ENCODE data around the gene DENND4A.
"Not testable (repeated sequence)": the region's sequence is repeated elsewhere in the genome, so short reads cannot be mapped to it uniquely, and the experiment has no call there.

Gene DENND4A

DNA sequence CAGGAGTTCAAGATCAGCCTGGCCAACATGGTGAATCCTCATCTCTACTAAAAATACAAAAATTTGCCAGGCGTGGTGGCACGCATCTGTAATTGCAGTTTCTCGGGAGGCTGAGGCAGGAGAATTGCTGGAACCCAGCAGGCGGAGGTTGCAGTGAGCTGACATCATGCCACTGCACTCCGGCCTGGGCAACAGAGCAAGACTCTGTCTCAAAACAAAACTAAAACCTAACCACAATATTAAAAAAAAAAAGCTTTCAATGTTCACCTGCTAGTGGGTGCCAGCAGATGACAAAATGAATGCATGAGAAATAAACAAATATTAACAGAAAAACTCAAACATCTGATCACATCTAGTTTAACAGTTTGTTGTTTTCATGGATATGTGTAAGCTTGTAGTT is 161.3 kb downstream of the DENND4A start:
- in situ Hi-C loops (cut with HindIII; ENCODE audit: low pct_ligation_motif_present, low pct_unique_long_range_greater_than_20kb, low sequenced_read_pairs), result loop anchor here (25.0 kb wide), 1 partner anchor 232 kb away; the partner anchor contains the start of gene RAB11A
- DNase-seq, result no peak

- in situ Hi-C loops (cut with HindIII; ENCODE audit: low pct_ligation_motif_present, low pct_unique_long_range_greater_than_20kb, low sequenced_read_pairs), result loop anchor here (25.0 kb wide), 1 partner anchor 233 kb away; the partner anchor contains the start of gene RAB11A
- DNase-seq, result no peak
Measured at GRCh38 chr15:65629548-65629947, 162.5 kb downstream of the DENND4A start.

GRCh38 chr15:65626856-65627255 is 165.2 kb downstream of the DENND4A start:
- in situ Hi-C loops (cut with HindIII; ENCODE audit: low pct_ligation_motif_present, low pct_unique_long_range_greater_than_20kb, low sequenced_read_pairs), result loop anchor here (25.0 kb wide), 1 partner anchor 235 kb away; the partner anchor contains the start of gene RAB11A
- no peak for DNase-seq

- in situ Hi-C loops (cut with HindIII; ENCODE audit: low pct_ligation_motif_present, low pct_unique_long_range_greater_than_20kb, low sequenced_read_pairs), result no loop called here
Measured at GRCh38 chr15:65623103-65623502, 169.0 kb downstream of the DENND4A start.

DNA sequence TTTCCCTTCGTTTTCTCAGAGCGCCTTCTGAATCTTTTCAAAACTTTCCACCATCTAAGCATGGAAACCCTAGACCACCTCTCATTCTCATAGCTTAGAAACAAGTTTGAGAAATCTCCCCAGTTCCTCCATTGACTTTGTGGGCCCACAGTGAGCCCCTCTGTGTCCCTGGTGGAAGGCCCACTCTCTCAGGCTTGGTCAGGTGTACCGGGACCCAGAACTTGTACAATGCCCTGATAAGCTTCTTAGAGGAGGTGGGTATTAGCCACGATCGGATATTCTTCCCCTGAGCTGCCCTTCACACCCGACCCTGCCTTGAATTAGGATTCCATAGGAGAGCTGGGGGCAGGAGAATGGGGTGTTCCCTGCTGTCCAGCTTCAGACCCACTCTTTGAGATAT is 170.5 kb downstream of the DENND4A start, which contains the start of gene SLC24A1:
TSS of gene SLC24A1 (plus strand) at position 301 of the 400 bp plus-strand sequence. CDS start 2,143 bp downstream, outside the sequence.
- in situ Hi-C loops (cut with HindIII; ENCODE audit: low pct_ligation_motif_present, low pct_unique_long_range_greater_than_20kb, low sequenced_read_pairs), result no loop called here
- no peak for DNase-seq

More at GRCh38 chr15:65623103-65623502, 169.0 kb downstream of the DENND4A start:
- no peak for DNase-seq

DNA sequence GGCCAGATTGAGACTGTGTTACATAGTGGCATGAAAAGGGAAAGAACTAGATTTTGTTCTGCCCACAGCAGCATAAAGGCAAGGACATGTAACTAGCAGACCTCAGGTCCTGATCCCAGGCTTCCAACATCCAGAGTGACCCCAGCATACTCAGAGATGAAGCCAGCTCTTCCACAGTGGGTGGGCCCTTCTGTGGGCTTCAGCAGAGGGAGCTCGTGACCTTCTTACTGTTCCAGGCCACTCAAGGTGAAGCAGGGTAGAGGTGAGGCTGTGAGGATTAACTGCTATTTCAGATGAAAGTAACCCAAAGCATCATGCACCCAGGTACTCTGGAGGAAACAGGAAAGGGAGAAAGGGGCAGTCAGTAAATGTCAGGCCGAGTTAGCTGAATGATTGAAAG is 171.3 kb downstream of the DENND4A start:
- no peak for DNase-seq
- in situ Hi-C loops (cut with HindIII; ENCODE audit: low pct_ligation_motif_present, low pct_unique_long_range_greater_than_20kb, low sequenced_read_pairs), result no loop called here

- DNase-seq, result no peak
- in situ Hi-C loops (cut with HindIII; ENCODE audit: low pct_ligation_motif_present, low pct_unique_long_range_greater_than_20kb, low sequenced_read_pairs), result no loop called here
Measured at GRCh38 chr15:65619626-65620290, 172.3 kb downstream of the DENND4A start.

- in situ Hi-C loops (cut with HindIII; ENCODE audit: low pct_ligation_motif_present, low pct_unique_long_range_greater_than_20kb, low sequenced_read_pairs), result no loop called here
- no peak for DNase-seq
Measured at GRCh38 chr15:65618560-65619109, 173.5 kb downstream of the DENND4A start.

DNA sequence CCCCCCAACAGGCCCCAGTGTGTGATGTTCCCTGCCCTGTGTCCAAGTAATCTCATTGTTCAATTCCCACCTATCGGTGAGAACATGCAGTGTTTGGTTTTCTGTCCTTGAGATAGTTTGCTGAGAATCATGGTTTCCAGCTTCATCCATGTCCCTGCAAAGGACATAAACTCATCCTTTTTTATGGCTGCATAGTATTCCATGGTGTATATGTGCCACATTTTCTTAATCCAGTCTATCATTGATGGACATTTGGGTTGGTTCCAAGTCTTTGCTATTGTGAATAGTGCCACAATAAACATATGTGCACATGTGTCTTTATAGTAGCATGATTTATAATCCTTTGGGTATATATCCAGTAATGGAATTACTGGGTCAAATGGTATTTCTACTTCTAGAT is 176.2 kb downstream of the DENND4A start:
- DNase-seq; in situ Hi-C loops (cut with HindIII; ENCODE audit: low pct_ligation_motif_present, low pct_unique_long_range_greater_than_20kb, low sequenced_read_pairs): not testable (repeated sequence)

DNA sequence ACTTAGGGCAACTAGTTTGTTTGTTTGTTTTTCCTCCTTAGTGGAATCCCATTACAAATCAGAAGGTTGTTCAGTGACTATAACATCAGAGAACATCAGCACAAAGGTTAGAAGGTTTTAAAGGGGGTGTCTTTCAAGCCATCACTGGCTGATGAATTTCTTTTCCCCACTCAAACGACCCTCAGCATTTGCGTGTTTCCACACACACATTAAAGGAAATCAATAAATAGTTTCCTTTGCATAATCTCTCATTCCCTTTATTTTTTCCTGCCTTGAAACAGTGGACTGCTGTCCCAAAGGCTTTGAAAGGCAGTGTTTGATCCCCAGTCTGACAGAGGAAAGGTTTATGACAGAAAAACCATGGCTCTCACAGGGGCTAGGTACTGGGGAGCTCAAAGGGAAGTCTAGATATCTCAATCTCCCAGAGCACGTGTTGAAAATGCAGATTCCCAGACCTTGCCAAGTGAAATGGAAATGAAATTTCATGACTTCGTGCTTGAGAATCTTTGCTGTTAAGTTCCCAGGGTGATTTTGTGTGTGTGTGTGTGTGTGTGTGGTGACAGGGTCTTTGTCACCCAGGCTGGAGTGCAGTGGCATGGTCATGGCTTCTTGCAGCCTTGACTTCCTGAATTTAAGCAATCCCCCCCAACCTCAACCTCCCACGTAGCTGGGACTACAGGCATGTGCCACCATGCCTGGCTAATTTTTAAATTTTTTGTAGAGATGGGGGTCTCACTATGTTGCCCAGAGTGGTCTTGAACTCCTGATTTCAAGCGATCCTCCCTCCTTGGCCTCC is 178.9 kb downstream of the DENND4A start:
- DNase-seq, result no peak

GRCh38 chr15:65612616-65612946 is 179.5 kb downstream of the DENND4A start:
- no peak for DNase-seq
- in situ Hi-C loops (cut with HindIII; ENCODE audit: low pct_ligation_motif_present, low pct_unique_long_range_greater_than_20kb, low sequenced_read_pairs), result no loop called here

More for the DNA sequence above, 178.9 kb downstream of the DENND4A start:
- in situ Hi-C loops (cut with HindIII; ENCODE audit: low pct_ligation_motif_present, low pct_unique_long_range_greater_than_20kb, low sequenced_read_pairs), result no loop called here

GRCh38 chr15:65611888-65612615 is 180.0 kb downstream of the DENND4A start:
- DNase-seq, result peak; percentile 3
- in situ Hi-C loops (cut with HindIII; ENCODE audit: low pct_ligation_motif_present, low pct_unique_long_range_greater_than_20kb, low sequenced_read_pairs), result no loop called here

DNA sequence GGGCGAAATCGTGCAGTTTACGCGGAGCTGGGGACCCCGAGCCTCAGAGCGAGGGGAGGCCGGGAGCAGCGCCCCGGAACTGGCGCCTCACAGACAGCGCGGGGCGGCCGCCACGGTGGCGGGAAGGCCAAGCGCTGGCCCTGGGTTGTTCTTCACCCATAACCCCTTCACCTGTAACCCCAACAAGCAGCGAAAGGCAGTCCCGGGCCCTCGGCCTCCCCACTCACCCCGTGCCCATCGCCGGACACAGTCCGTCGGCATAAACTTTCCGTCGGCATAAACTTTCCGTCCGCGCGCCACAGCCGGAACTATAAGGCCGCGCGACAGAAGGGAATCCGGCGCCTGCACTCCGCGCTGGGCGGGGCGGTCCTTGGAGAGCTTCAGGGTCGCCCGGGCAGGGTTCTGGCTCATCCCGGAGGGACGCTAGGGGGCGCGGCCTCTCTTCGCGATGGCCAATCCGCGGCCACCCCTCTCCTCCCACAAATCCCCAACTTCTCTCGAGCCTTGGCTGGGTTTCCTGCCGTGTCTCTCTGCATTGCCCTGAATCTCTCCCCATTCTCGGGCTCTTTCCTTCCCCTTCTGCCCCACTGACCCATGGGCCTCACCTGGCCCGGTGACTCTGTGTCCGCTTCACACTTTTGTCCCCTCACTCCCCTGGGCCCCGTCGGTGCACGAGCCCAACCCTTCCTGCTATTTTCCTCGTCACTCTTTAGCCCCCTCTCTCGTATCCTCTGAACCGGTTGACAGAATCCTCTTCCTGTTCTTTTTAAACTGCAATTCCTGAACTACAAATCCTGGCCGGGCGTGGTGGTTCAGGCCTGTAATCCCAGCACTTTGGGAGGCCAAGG is 181.0 kb downstream of the DENND4A start, which contains the start of gene INTS14:
TSS of gene INTS14 (minus strand) at position 261 of the 848 bp plus-strand sequence. CDS start 3,751 bp downstream, outside the sequence.
- DNase-seq, result peak; percentile 94
- in situ Hi-C loops (cut with HindIII; ENCODE audit: low pct_ligation_motif_present, low pct_unique_long_range_greater_than_20kb, low sequenced_read_pairs), result no loop called here
